ENCODE data around the gene CD47. TPM values are rescaled to one million over a fixed set of nuclear protein-coding genes. Genes with fewer than 3 reads are reported as not detected.

The CD47 gene
- total and polyA plus RNA-seq, 2 donors from 2014 or later: 61.7 to 104 TPM

GRCh38 chr3:108125550-108126071 is 34.8 kb upstream of the CD47 start:
- peaks cover 0 to 2% (median 0%) of the 10 kb centered on the region in 3 donors for H3K4me1 ChIP-seq (ENCODE audit: control insufficient read depth in 2 of 3, insufficient read depth in 2 of 3, low read depth in 1 of 3, low read length in 3 of 3)
- no peak overlapping the region for H3K9ac ChIP-seq (ENCODE audit: low read length in 3 of 3)
- H3K27ac ChIP-seq (ENCODE audit: low read depth in 2 of 2, low read length in 2 of 2): no peak overlapping the region
- TF ChIP-seq, protein P1, sequence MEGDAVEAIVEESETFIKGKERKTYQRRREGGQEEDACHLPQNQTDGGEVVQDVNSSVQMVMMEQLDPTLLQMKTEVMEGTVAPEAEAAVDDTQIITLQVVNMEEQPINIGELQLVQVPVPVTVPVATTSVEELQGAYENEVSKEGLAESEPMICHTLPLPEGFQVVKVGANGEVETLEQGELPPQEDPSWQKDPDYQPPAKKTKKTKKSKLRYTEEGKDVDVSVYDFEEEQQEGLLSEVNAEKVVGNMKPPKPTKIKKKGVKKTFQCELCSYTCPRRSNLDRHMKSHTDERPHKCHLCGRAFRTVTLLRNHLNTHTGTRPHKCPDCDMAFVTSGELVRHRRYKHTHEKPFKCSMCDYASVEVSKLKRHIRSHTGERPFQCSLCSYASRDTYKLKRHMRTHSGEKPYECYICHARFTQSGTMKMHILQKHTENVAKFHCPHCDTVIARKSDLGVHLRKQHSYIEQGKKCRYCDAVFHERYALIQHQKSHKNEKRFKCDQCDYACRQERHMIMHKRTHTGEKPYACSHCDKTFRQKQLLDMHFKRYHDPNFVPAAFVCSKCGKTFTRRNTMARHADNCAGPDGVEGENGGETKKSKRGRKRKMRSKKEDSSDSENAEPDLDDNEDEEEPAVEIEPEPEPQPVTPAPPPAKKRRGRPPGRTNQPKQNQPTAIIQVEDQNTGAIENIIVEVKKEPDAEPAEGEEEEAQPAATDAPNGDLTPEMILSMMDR (IDR thresholded peaks at IDR 0.05; ENCODE audit: borderline replicate concordance, extremely low read depth, insufficient read depth): no peak
- DNase-seq (peak in 2 of 5 donors; percentile 14 to 30), FAIRE-seq (no peak)
- H3K27me3 ChIP-seq (ENCODE audit: control insufficient read depth, insufficient read depth, low read length): no peaks in the 10 kb centered on the region
- intact Hi-C loops (cut with DNase I): no loop called here
- no peak overlapping the region for H3K4me3 ChIP-seq (ENCODE audit: low read length in 3 of 3)
- H3K36me3 ChIP-seq (ENCODE audit: control insufficient read depth in 2 of 3, insufficient read depth in 3 of 3, low read length in 3 of 3): no peaks in the 10 kb centered on the region
- H3K9me3 ChIP-seq (ENCODE audit: control insufficient read depth in 2 of 3, insufficient read depth in 1 of 3, low read length in 3 of 3): no peaks in the 10 kb centered on the region

DNA sequence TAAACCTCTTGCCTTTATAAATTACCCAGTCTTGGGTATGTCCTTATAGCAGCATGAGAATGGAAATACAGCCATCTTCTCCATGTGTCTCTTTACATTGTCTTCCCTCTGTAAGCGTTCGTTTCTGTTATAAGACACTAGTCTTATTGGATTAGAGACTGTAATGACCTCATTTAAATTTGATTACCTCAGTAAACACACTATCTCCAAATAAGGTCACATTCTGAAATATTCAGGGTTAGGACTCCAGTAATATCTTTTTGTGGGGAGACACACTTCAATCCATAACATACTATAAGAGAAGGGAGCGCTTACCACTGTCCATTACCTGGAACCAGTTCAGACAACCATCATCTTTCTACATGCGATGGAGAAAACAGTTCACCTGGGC is 34.3 kb upstream of the CD47 start:
- H3K9me3 ChIP-seq (ENCODE audit: control insufficient read depth in 2 of 3, insufficient read depth in 1 of 3, low read length in 3 of 3): no peaks in the 10 kb centered on the region
- H3K4me3 ChIP-seq (ENCODE audit: low read length in 3 of 3): no peak overlapping the region
- peaks cover 0 to 2% (median 0%) of the 10 kb centered on the region in 3 donors for H3K4me1 ChIP-seq (ENCODE audit: control insufficient read depth in 2 of 3, insufficient read depth in 2 of 3, low read depth in 1 of 3, low read length in 3 of 3)
- FAIRE-seq: no peak
- TF ChIP-seq, protein P1 (IDR thresholded peaks at IDR 0.05; ENCODE audit: borderline replicate concordance, extremely low read depth, insufficient read depth): no peak
- no peak overlapping the region for H3K9ac ChIP-seq (ENCODE audit: low read length in 3 of 3)
- H3K27me3 ChIP-seq (ENCODE audit: control insufficient read depth, insufficient read depth, low read length): no peaks in the 10 kb centered on the region
- H3K36me3 ChIP-seq (ENCODE audit: control insufficient read depth in 2 of 3, insufficient read depth in 3 of 3, low read length in 3 of 3): no peaks in the 10 kb centered on the region
- intact Hi-C loops (cut with DNase I): no loop called here
- no peak overlapping the region for H3K27ac ChIP-seq (ENCODE audit: low read depth in 2 of 2, low read length in 2 of 2)
- no peak for DNase-seq

GRCh38 chr3:108124337-108125152 is 33.7 kb upstream of the CD47 start:
- Histone ChIP-seq H3K4me3 (ENCODE audit: low read length in 3 of 3) (no peak overlapping the region), H3K27ac (ENCODE audit: low read depth in 2 of 2, low read length in 2 of 2) (no peak overlapping the region), H3K9me3 (ENCODE audit: control insufficient read depth in 2 of 3, insufficient read depth in 1 of 3, low read length in 3 of 3) (no peaks in the 10 kb centered on the region), H3K36me3 (ENCODE audit: control insufficient read depth in 2 of 3, insufficient read depth in 3 of 3, low read length in 3 of 3) (no peaks in the 10 kb centered on the region), H3K27me3 (ENCODE audit: control insufficient read depth, insufficient read depth, low read length) (no peaks in the 10 kb centered on the region), H3K4me1 (ENCODE audit: control insufficient read depth in 2 of 3, insufficient read depth in 2 of 3, low read depth in 1 of 3, low read length in 3 of 3) (peaks cover 0 to 2% (median 0%) of the 10 kb centered on the region in 3 donors), H3K9ac (ENCODE audit: low read length in 3 of 3) (no peak overlapping the region)
- TF ChIP-seq, protein P1 (IDR thresholded peaks at IDR 0.05; ENCODE audit: borderline replicate concordance, extremely low read depth, insufficient read depth): no peak
- no peak for FAIRE-seq
- intact Hi-C loops (cut with DNase I): no loop called here
- peak in 3 of 5 donors; percentile 12 to 44 (median 36) for DNase-seq

Measured in kidney (tissue), 14 donors.